IPS-15b (cell line): Measurements from ENCODE around the gene OLFM2.

Experiments used
- H3K27me3 ChIP-seq: one replicate; pipeline ENCODE4 v1.6.1; 2013; ENCODE audit warnings: low read length; ENCODE audit not compliant: control insufficient read depth, insufficient read depth
- H3K36me3 ChIP-seq: one replicate; pipeline ENCODE4 v1.6.1; 2013; ENCODE audit warnings: low read length; ENCODE audit not compliant: control insufficient read depth, insufficient read depth
- H3K4me1 ChIP-seq: one replicate; pipeline ENCODE4 v1.6.1; 2013; ENCODE audit warnings: mild to moderate bottlenecking, low read length; ENCODE audit not compliant: control insufficient read depth, insufficient read depth
- H3K4me3 ChIP-seq: one replicate; pipeline ENCODE4 v1.5.1; 2013; ENCODE audit warnings: low read depth, low read length
- H3K9ac ChIP-seq: one replicate; pipeline ENCODE4 v1.6.1; 2013; ENCODE audit warnings: low read depth, mild to moderate bottlenecking, low read length
- H3K9me3 ChIP-seq: one replicate; pipeline ENCODE4 v1.6.1; 2013; ENCODE audit warnings: mild to moderate bottlenecking, low read length; ENCODE audit not compliant: control insufficient read depth, insufficient read depth

Gene OLFM2

DNA sequence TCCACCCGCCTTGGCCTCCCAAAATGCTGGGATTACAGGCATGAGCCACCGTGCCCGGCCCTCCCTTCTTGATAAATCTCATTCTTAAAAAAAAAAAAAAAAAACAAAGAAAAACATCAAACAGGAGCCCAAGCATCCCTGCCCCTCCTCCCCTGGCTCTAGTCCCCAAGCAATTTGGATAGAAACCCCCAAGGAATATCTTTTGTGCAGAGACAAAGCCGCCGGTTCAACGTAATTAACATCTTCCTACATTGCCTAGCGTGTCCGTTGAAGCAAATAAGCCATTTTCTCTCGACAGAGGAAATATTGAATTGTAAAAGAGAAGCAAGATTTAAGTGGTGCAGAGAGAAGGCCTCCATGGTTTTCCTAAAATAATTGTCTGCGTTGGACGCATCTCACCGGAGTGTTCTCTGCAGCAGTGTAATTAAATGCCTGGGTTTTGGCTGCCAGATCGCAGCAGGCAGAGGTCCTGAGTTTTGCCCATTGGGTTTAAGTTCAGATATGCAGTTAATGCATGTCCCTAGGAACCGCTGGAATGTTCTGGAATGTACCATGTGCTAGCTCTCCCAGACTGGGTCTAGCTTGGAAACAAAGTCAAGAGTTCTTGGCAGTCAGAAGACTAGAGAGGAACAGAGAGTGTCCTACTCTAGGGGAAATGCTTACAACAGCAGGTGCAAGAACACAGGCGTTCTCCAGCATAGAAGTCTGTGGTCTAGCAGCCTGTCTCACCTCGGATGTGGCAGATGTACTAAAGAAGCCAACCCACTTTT, 70.4 kb downstream of the OLFM2 start:
- Histone ChIP-seq H3K36me3 (no peaks in the 10 kb centered on the region), H3K9me3 (no peaks in the 10 kb centered on the region), H3K27me3 (no peaks in the 10 kb centered on the region), H3K4me3 (peak overlapping the region; percentile 1), H3K4me1 (peaks cover 8% of the 10 kb centered on the region), H3K9ac (no peak overlapping the region)

DNA sequence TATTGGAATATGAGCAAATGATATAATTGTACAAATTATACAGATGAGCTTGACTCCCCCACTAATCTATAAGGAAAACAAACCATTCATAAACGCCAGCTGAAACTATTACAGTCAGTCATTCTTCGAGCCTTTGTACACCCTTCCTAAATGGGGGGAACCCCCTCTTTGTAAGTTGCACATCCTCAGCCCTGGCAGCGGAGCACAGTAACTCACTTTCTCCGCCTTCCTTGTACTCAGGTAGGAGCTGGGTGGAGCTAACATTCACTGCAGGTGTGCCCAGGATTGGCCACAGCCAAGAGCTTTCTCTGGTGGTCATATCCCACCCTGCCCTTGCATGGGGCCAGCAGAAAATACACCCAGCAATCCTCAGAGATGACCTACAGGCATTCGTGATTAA, 72.6 kb downstream of the OLFM2 start:
- H3K36me3 ChIP-seq, result peaks cover 7% of the 10 kb centered on the region
- H3K4me1 ChIP-seq, result peaks cover 8% of the 10 kb centered on the region
- no peak overlapping the region for H3K9ac ChIP-seq
- H3K4me3 ChIP-seq, result no peak overlapping the region
- no peaks in the 10 kb centered on the region for H3K27me3 ChIP-seq
- no peaks in the 10 kb centered on the region for H3K9me3 ChIP-seq

DNA sequence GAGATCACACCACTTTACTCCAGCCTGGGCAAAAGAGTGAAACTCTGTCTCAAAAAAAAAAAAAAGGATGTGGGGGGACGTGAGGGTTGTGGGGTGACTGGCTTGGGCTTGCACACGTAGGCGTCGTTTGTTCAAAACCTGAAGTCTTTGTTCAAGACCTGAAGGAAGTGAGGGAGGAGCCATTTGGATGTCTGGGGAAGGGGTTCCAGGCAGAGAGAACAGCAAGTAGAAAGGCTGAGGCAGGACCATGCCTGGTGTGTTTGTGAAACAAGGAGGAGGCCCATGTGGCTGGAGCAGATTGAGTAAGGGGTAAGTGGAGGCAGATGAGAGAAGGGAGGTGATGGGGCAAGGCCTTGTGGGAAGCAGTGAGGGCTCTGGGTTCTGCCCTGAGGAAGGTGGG, 73.4 kb downstream of the OLFM2 start:
- no peaks in the 10 kb centered on the region for H3K27me3 ChIP-seq

DNA sequence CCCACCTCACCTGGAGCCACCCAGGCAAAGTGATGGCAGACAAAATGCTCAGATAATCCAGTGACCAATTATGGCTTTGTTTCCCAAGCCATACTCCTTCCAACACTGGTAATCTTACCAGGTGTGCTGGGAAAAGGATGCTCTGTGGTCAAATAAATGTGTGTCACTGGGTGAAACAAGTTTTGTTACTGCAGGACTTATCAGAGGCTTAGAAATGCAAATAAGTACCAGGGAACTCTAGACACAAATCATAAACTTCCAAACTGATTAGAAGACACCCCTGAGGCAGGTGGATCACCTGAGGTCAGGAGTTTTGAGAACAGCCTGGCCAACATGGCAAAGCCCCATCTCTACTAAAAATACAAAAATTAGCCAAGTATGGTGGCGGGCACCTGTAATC, 74.8 kb downstream of the OLFM2 start:
- peaks cover 19% of the 10 kb centered on the region for H3K36me3 ChIP-seq
- H3K4me3 ChIP-seq, result no peak overlapping the region
- H3K9ac ChIP-seq, result no peak overlapping the region
- H3K9me3 ChIP-seq, result no peaks in the 10 kb centered on the region
- H3K4me1 ChIP-seq, result peaks cover 8% of the 10 kb centered on the region
- H3K27me3 ChIP-seq, result no peaks in the 10 kb centered on the region

More for the DNA sequence above, 73.4 kb downstream of the OLFM2 start:
- H3K9me3 ChIP-seq, result no peaks in the 10 kb centered on the region
- no peak overlapping the region for H3K9ac ChIP-seq
- H3K4me1 ChIP-seq, result peaks cover 8% of the 10 kb centered on the region
- no peak overlapping the region for H3K4me3 ChIP-seq
- peaks cover 9% of the 10 kb centered on the region for H3K36me3 ChIP-seq

DNA sequence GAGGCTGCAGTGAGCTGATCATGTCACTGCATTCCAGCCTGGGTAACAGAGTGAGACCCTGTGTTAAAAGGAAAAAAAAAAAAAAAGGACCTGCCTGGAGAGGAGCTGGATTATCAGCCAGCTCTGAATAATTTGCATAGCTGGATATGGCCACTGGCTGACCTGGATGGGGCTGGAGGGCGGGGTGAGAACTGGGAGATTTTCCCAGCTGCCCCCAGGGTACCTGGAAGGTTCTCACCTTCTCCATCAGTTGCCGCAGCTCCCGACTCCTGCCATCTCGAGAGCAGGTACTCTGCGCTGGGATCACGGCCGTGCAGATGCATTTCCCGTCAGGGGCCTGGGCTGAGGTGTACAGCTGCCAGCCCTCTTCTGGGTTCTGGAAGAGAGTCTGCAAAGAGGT, 75.9 kb downstream of the OLFM2 start:
- Histone ChIP-seq H3K36me3 (peaks cover 23% of the 10 kb centered on the region), H3K4me1 (peaks cover 4% of the 10 kb centered on the region), H3K9me3 (no peaks in the 10 kb centered on the region), H3K4me3 (no peak overlapping the region), H3K9ac (no peak overlapping the region), H3K27me3 (no peaks in the 10 kb centered on the region)

DNA sequence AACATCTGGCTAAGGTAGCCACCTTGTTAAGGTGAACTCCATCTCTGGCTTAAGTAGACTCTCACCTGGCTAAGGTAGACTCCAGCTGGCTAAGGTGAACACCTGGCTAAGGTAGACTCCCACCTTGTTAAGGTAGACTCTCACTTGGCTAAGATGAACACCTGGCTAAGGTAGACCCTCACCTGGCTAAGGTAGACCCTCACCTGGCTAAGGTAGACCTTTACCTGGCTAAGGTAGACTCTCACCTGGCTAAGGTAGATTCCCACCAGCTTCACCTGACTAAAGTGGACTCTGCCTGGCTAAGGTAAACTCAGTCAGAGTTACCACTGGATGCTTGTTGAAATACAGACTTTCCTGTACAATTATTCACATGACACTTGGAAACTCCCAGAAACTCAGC, 77.5 kb downstream of the OLFM2 start:
- Histone ChIP-seq H3K36me3 (peaks cover 27% of the 10 kb centered on the region), H3K27me3 (no peaks in the 10 kb centered on the region), H3K9me3 (no peaks in the 10 kb centered on the region), H3K9ac (no peak overlapping the region), H3K4me3 (no peak overlapping the region), H3K4me1 (peaks cover 1% of the 10 kb centered on the region)

DNA sequence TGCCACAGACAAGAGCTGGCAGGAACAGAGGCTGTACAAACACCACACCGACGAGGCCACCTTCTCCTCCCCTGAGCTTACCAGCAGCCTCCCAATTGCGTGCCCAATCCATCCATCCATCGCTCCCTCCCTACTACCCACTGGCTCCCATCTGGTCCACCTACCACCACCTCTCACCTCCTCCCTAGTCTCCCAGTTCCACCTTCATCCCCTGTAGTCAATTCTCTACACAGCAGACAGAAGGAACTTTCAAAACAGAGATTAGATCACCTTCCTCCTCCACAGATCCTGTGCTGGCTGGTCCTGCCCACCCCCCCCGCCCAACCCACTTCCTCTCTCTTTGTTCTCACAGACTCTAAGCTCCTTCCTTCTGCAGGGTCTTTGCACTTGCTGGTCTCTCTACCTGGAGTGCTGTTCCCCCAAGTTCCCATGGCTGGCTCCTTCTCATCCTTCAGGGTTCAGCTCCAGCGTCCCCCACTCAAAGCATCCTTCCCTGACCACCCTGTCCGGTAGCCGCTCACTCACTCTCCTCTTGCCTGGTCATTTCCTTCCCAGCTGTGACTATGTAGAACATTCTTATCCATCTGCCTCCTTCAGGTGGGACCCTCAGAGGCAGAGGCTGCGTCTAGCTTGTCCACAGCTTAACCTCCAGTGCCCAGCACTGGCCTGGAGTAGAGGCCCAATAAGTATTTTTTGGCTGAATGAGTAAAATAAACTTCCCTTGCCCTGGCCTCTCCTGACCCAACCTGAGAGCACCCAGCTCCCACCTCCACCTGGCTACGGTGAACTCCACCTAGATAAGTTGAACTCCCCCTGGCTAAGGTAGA, 78.2 kb downstream of the OLFM2 start:
- Histone ChIP-seq H3K9me3 (no peaks in the 10 kb centered on the region), H3K4me3 (no peak overlapping the region), H3K36me3 (peaks cover 27% of the 10 kb centered on the region), H3K27me3 (no peaks in the 10 kb centered on the region), H3K4me1 (no peaks in the 10 kb centered on the region), H3K9ac (no peak overlapping the region)

DNA sequence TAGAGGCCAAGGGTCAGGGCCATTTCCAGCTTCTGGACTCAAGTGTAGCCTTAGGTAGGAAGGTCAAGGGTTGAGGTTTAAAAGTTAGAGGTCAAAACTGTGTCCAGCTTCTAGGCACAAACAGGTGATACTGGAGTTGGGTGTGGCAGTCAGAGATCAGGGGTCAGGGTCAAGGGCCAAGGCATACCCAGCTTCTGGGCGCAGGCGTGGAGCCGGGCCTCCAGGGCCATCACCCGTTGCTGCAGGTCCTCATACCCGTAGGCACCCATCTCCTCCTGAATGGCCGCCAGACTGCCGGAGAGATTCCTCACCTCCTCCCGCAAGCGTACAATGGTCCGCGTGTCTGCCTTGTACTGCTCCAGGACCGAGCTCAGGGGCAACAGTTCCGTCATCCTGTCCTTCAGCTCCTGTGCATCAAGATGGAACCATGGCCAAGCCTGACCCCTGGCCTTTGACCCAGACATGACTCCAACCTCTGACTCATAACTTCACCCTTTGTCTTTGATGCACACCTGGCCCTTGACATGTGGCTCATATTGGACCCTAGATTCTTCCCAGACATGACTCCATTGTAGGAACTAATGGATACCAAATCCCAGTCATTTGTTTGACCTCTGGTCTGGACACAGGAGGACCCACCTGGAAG, 79.1 kb downstream of the OLFM2 start:
- Histone ChIP-seq H3K27me3 (no peaks in the 10 kb centered on the region), H3K9ac (no peak overlapping the region), H3K4me1 (no peaks in the 10 kb centered on the region), H3K4me3 (no peak overlapping the region), H3K36me3 (peaks cover 27% of the 10 kb centered on the region), H3K9me3 (no peaks in the 10 kb centered on the region)

DNA sequence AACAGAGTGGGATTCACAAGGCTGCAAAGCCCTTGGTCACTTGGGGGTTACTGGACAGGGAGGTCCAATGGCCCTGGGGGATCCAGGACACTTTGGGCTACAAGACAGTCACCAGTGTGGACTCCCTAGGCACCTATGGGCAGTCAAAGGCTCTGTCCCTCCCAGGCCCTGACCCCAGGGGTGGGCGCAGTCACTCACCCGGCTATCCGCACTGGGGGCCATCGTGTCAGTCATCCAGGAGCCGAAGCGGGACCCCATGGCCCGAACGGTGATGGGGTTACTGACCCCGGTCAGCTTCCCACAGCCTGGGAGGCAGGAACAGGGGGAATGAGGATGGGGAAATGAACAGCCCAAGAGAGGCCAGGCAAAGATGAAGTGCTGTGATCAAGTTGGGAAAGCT, 79.7 kb downstream of the OLFM2 start:
- Histone ChIP-seq H3K9ac (no peak overlapping the region), H3K4me1 (no peaks in the 10 kb centered on the region), H3K9me3 (no peaks in the 10 kb centered on the region), H3K4me3 (no peak overlapping the region), H3K36me3 (peaks cover 27% of the 10 kb centered on the region), H3K27me3 (no peaks in the 10 kb centered on the region)

DNA sequence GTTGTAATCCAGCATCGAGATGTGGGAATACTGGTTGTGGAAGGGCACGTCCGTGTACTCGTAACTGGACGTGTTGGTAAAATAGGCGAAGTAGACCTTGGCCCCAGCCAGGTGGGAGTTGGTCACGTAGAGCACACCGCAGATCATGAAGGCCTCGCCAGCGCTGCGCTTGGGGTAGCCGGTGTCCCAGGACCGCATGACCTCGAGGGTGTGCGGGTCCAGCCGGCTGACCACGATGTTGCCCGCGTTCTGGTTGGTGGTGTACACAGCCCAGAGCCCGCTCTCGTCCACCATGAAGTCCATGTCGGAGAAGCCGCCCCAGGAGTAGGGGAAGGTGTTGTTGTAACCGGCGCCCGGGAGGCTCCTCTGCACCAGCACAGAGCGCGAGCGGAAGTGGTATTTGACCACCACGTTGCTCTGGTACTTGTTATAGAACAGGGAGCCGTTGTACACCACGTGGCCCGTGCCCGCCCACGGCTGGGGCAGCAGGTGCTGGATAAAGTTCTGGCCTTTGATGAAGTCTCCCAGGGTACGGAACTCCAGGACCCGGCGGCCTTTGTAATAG, 82.0 kb downstream of the OLFM2 start:
- H3K27me3 ChIP-seq, result no peaks in the 10 kb centered on the region
- H3K9ac ChIP-seq, result no peak overlapping the region
- H3K4me3 ChIP-seq, result no peak overlapping the region
- no peaks in the 10 kb centered on the region for H3K9me3 ChIP-seq
- peaks cover 4% of the 10 kb centered on the region for H3K4me1 ChIP-seq
- peaks cover 30% of the 10 kb centered on the region for H3K36me3 ChIP-seq

DNA sequence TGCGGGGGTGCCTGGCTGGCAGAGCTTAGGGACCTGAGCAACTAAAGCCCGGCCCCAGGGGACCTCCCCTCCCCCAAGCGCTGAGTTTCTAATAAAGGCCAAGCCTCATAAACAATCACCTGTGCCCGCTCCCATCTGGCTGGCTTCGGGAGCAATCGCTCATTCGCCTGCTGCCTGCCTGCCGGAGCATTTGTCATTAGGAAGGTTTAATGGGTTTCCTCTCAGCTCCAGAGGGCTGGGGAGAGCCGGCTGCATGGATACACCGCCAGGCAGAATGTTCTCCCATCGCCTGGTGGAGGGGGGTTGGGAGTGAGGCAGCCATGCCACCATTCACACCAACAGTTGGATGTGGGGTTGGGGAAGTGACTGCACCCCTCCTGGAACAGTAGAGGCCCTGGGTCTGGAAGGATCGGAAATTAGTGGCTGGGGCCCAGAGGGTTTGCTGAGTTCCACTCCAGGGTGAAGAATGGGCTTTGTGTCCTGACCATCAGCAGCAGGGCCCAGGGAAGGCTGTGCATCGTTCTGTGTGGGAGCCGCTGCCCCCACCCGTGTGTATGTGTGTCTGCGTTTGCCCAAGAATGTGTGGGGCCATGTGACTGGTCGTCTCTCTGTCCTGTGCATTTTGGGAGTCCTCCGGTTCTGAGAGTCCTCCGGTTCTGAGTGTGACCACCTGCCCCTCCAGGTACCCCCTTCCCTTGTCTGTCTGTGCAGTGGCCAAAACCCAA, 85.9 kb downstream of the OLFM2 start:
- no peaks in the 10 kb centered on the region for H3K27me3 ChIP-seq
- no peaks in the 10 kb centered on the region for H3K9me3 ChIP-seq
- peaks cover 4% of the 10 kb centered on the region for H3K4me1 ChIP-seq
- H3K9ac ChIP-seq, result no peak overlapping the region
- H3K4me3 ChIP-seq, result no peak overlapping the region
- H3K36me3 ChIP-seq, result peaks cover 22% of the 10 kb centered on the region
